Esophagus squamous epithelium (tissue), 5 donors: ENCODE measurements around the gene MELK. TPM values are rescaled to one million over a fixed set of nuclear protein-coding genes. Genes with fewer than 3 reads are reported as not detected.

Source experiments
- DNase-seq: peaks from one replicate; lab custom pipeline; 2025; lab: John Stamatoyannopoulos, UW
- H3K27ac ChIP-seq, 4 donors: fragments of 200-600 bp; sonication (generic); one replicate each; pipeline ENCODE4 v1.5.1; 2016 to 2019; ENCODE audit warnings: mild to moderate bottlenecking in 1 of 4
- H3K27me3 ChIP-seq, 4 donors: fragments of 200-600 bp; sonication (generic); 1 replicate in 3 of 4; 2 replicates in 1 of 4; pipeline versions ENCODE4 v1.5.1 to v1.6.0; 2017 to 2021; ENCODE audit warnings: antibody characterized with exemption in 1 of 4
- H3K36me3 ChIP-seq, 3 donors: fragments of 200-600 bp; sonication (generic); one replicate each; pipeline ENCODE4 v1.5.1; 2016 to 2019
- H3K4me1 ChIP-seq, 3 donors: fragments of 200-600 bp; sonication (generic); one replicate each; pipeline ENCODE4 v1.5.1; 2017 to 2019
- H3K4me3 ChIP-seq, 4 donors: fragments of 200-600 bp; sonication (generic); 1 replicate in 3 of 4; 2 replicates in 1 of 4; pipeline ENCODE4 v1.5.1; 2016 to 2019; ENCODE audit warnings: mild to moderate bottlenecking in 2 of 4, moderate library complexity in 1 of 4
- H3K9me3 ChIP-seq, 3 donors: fragments of 200-600 bp; sonication (generic); one replicate each; pipeline ENCODE4 v1.5.1; 2016 to 2019
- POLR2A ChIP-seq, 4 donors: fragments of 450-650 bp; IDR thresholded peaks; one replicate each; pipeline ENCODE4 v1.6.1; 2017; ENCODE audit warnings: antibody characterized with exemption in 4 of 4, mild to moderate bottlenecking in 4 of 4, moderate library complexity in 3 of 4
- WGBS, 2 donors: methylation state at CpG; one replicate each; pipeline ENCODE4 v1.1.5; 2018; 5-methylcytosine and 5-hydroxymethylcytosine counted together
- intact Hi-C: fragments of 100-400 bp; cut with DNase I; formaldehyde crosslinking; loops from one replicate; pipeline ENCODE4 v1.15.0; 2022
- total RNA-seq, 4 donors: library from RNA; depleted of rRNA; stranded (reverse); fragments of >200 nt; gene quantifications; one replicate each; pipeline ENCODE4 v1.1.0, GENCODE V29; 2016
- TF ChIP-seq, protein P1 (sequence below), 6 experiments: fragments of 450-650 bp in 4 of 6; fragments of 200-600 bp in 2 of 6; sonication (generic) in 2 of 6; IDR thresholded peaks; one replicate each; pipeline ENCODE4 v1.5.1; 2016 to 2019; ENCODE audit warnings: antibody characterized with exemption in 6 of 6, mild to moderate bottlenecking in 4 of 6, moderate library complexity in 4 of 6
- donor health status: DM: yes; HTN: yes; CAD: no.

Gene MELK
- total RNA-seq, 4 donors from 2014 or later, result 5.0 to 21.1 (median 12.4) TPM

DNA sequence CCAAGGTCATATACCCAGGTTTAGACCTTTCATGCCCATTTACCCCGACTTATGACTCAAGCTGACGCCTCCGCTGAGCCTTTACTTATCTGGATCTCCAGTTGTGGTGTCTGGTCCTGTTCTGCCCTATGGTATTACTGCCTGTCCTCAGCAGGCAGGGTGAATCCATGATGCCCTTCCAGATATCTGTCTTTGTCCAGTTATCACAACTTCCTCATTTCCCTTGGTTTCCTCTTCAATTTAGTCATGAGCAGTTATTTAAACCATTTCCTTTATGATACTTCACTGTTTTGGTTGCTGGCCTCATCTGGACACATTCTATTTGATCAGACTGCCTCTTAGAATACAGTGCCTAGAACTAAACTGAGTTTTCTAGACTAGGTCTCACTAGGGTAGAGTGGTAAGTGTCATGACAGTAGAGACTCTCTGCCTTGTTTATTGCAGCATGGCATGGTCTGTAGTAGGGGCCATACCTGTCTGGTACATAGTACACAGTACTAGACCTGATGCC is 93.3 kb downstream of the MELK start:
- TF ChIP-seq POLR2A (IDR thresholded peaks at IDR 0.05), result no peak
- TF ChIP-seq, protein P1, sequence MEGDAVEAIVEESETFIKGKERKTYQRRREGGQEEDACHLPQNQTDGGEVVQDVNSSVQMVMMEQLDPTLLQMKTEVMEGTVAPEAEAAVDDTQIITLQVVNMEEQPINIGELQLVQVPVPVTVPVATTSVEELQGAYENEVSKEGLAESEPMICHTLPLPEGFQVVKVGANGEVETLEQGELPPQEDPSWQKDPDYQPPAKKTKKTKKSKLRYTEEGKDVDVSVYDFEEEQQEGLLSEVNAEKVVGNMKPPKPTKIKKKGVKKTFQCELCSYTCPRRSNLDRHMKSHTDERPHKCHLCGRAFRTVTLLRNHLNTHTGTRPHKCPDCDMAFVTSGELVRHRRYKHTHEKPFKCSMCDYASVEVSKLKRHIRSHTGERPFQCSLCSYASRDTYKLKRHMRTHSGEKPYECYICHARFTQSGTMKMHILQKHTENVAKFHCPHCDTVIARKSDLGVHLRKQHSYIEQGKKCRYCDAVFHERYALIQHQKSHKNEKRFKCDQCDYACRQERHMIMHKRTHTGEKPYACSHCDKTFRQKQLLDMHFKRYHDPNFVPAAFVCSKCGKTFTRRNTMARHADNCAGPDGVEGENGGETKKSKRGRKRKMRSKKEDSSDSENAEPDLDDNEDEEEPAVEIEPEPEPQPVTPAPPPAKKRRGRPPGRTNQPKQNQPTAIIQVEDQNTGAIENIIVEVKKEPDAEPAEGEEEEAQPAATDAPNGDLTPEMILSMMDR (IDR thresholded peaks at IDR 0.05), result no peak
- Histone ChIP-seq H3K4me1 (no peaks in the 10 kb centered on the region), H3K9me3 (no peaks in the 10 kb centered on the region), H3K27ac (no peak overlapping the region), H3K4me3 (no peak overlapping the region), H3K27me3 (no peaks in the 10 kb centered on the region), H3K36me3 (no peaks in the 10 kb centered on the region)
- WGBS, 2 donors, result 74% methylated on average over 3 of the region's 3 CpGs
- no peak for DNase-seq
- intact Hi-C loops, result no loop called here

DNA sequence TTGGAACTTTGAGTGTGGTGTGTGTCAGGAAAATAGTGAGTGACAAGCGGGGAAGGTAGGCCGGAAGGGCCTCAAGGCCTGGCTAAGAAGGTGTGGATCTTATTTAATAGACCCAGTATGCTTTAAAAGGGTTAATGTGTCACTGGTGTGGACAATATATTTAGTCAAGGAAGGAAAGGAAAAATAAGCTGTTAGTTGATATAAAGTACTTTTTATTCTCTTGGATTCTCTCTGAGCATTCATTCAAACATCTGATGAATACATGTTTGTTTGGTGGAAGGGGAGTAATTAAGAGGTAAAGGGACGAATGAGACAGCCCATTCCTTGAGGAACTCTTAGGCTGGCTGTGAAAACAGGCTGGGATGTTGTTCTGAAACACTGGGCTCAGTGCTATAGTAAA is 98.9 kb downstream of the MELK start:
- TF ChIP-seq, protein P1 (IDR thresholded peaks at IDR 0.05), result no peak
- no peak for TF ChIP-seq POLR2A (IDR thresholded peaks at IDR 0.05)
- H3K4me1 ChIP-seq, result no peaks in the 10 kb centered on the region
- intact Hi-C loops, result no loop called here

DNA sequence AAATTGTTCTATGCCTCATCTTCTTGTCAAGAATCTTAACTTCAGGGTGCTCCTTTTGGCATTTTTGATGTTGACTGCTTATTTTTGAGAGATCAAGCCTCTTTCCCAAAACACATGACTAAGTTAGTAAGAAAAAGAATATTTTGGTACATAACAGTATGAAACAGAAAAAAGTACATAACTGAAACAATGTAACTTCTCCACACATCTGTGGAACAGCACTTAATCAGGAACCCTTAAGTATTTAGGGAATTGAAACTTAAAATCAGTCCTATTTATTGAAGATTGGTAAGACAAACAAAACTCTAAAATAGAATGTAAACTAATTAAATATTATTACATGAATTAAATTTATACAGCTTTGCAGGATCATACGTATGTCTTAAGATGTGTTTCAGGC is 103.4 kb downstream of the MELK start:
- peaks cover 0 to 6% (median 0%) of the 10 kb centered on the region in 3 donors for H3K36me3 ChIP-seq
- no peaks in the 10 kb centered on the region for H3K4me1 ChIP-seq
- no peak overlapping the region for H3K4me3 ChIP-seq
- TF ChIP-seq POLR2A (IDR thresholded peaks at IDR 0.05), result no peak
- TF ChIP-seq, protein P1 (IDR thresholded peaks at IDR 0.05), result no peak
- intact Hi-C loops, result no loop called here
- H3K27ac ChIP-seq, result no peak overlapping the region
- no peak for DNase-seq
- 92 to 98% methylated on average over 1 of the region's 1 CpG for WGBS, 2 donors
- no peaks in the 10 kb centered on the region for H3K27me3 ChIP-seq
- no peaks in the 10 kb centered on the region for H3K9me3 ChIP-seq

More for the DNA sequence above, 98.9 kb downstream of the MELK start:
- Histone ChIP-seq H3K27ac (no peak overlapping the region), H3K27me3 (no peaks in the 10 kb centered on the region), H3K4me3 (no peak overlapping the region), H3K36me3 (peaks cover 0 to 6% (median 0%) of the 10 kb centered on the region in 3 donors), H3K9me3 (no peaks in the 10 kb centered on the region)
- DNase-seq, result no peak
- 93 to 98% methylated on average over 3 of the region's 3 CpGs for WGBS, 2 donors

DNA sequence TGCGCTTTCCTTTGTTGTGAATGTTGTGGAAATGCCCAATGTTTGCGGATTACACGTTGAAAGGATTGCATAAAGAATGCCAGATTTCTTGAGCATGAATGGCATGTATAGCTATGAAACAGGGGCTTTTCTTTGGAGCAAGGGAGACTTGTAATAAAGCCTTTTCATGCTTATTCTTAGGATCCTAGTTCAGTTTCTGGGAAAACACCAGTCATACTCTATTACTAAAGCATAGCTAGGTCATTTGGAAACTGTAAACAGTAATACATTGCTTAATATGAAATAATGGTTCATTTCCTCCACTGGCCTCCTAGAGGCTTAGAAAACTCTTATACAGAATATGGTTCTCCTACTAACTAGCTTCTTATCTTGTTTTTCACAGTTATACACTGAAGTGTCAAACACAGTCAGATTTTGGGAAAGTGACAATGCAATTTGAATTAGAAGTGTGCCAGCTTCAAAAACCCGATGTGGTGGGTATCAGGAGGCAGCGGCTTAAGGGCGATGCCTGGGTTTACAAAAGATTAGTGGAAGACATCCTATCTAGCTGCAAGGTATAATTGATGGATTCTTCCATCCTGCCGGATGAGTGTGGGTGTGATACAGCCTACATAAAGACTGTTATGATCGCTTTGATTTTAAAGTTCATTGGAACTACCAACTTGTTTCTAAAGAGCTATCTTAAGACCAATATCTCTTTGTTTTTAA is 104.2 kb downstream of the MELK start:
- no peak for DNase-seq
- no peak overlapping the region for H3K27ac ChIP-seq
- 86 to 89% methylated on average over 8 of the region's 8 CpGs for WGBS, 2 donors
- intact Hi-C loops, result no loop called here
- H3K4me3 ChIP-seq, result no peak overlapping the region
- peaks cover 0 to 3% (median 0%) of the 10 kb centered on the region in 3 donors for H3K9me3 ChIP-seq
- H3K36me3 ChIP-seq, result peaks cover 0 to 6% (median 0%) of the 10 kb centered on the region in 3 donors
- no peaks in the 10 kb centered on the region for H3K4me1 ChIP-seq
- TF ChIP-seq, protein P1 (IDR thresholded peaks at IDR 0.05), result no peak
- TF ChIP-seq POLR2A (IDR thresholded peaks at IDR 0.05), result no peak
- H3K27me3 ChIP-seq, result no peaks in the 10 kb centered on the region

DNA sequence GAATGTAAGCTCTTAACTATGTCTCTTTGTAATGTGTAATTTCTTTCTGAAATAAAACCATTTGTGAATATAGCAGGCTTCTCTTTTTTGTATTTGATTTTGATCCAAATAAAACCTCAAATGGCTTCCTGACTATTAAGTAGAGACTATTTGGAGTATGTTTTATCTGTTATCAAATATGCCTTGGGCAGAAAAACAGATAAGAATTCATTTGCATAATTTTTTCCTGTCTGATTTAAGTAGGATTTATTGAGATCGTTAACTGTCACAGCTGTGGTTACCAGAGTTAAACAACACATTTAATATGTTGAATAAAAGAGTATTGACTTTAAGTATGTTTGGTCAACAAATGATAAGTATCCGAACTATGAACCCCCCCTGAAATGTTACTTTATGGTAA is 104.9 kb downstream of the MELK start:
- intact Hi-C loops, result no loop called here
- Histone ChIP-seq H3K4me3 (no peak overlapping the region), H3K36me3 (peaks cover 0 to 6% (median 0%) of the 10 kb centered on the region in 3 donors), H3K27ac (no peak overlapping the region), H3K9me3 (peaks cover 0 to 3% (median 0%) of the 10 kb centered on the region in 3 donors), H3K27me3 (no peaks in the 10 kb centered on the region), H3K4me1 (no peaks in the 10 kb centered on the region)
- no peak for DNase-seq
- WGBS, 2 donors, result 90 to 91% methylated on average over 2 of the region's 2 CpGs
- no peak for TF ChIP-seq POLR2A (IDR thresholded peaks at IDR 0.05)
- TF ChIP-seq, protein P1 (IDR thresholded peaks at IDR 0.05), result no peak
